Breast epithelium (tissue), 3 donors: Measurements from ENCODE around the gene TYR.

Experiments
- POLR2A ChIP-seq: fragments of 450-650 bp; IDR thresholded peaks from one replicate; pipeline ENCODE4 v1.6.1; 2016; ENCODE audit warnings: antibody characterized with exemption, mild to moderate bottlenecking, moderate library complexity
- TF ChIP-seq, protein P1 (sequence below), 3 donors: fragments of 450-650 bp; IDR thresholded peaks; one replicate each; pipeline ENCODE4 v1.5.1; 2016 to 2017; ENCODE audit warnings: antibody characterized with exemption in 3 of 3, mild to moderate bottlenecking in 3 of 3, moderate library complexity in 3 of 3

DNA sequence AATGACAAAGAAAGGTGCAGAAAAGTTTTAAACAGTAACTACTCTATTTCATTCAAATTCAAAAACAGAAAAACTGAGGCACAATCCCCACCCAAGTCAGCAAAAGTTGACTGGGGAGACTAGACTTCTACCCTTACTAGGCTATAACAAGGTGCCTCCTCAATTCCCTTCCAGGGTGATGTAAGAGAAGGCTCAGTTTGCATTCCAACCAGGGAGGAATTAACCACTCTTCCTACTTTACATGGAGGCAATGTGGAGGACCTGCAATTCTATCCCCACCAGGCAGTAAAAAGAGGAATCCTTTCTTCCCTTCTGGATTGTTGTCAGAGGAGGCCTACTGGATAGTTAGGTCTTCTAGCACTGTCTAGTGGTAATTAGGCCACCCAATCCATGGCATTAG is 26.1 kb downstream of the TYR start:
- TF ChIP-seq, protein P1, sequence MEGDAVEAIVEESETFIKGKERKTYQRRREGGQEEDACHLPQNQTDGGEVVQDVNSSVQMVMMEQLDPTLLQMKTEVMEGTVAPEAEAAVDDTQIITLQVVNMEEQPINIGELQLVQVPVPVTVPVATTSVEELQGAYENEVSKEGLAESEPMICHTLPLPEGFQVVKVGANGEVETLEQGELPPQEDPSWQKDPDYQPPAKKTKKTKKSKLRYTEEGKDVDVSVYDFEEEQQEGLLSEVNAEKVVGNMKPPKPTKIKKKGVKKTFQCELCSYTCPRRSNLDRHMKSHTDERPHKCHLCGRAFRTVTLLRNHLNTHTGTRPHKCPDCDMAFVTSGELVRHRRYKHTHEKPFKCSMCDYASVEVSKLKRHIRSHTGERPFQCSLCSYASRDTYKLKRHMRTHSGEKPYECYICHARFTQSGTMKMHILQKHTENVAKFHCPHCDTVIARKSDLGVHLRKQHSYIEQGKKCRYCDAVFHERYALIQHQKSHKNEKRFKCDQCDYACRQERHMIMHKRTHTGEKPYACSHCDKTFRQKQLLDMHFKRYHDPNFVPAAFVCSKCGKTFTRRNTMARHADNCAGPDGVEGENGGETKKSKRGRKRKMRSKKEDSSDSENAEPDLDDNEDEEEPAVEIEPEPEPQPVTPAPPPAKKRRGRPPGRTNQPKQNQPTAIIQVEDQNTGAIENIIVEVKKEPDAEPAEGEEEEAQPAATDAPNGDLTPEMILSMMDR (IDR thresholded peaks at IDR 0.05) = no peak
- TF ChIP-seq POLR2A = no peak
